SK-N-SH treated with all-trans-retinoic acid at 6 μM for 48 hours (cell line): ENCODE data around the gene DOCK2.

Experiments used
- ATAC-seq: fragments of 200-7000 bp; cut with Tn5 transposase; 3 replicates; pipeline ENCODE4 v1.9.1; 2020; ENCODE audit warnings: mild to moderate bottlenecking, moderate library complexity
- BACH2 ChIP-seq: fragments of 250-450 bp; sonication (Bioruptor Pico); IDR thresholded peaks from 2 replicates; pipeline ENCODE4 v1.9.0; 2021; ENCODE audit warnings: mild to moderate bottlenecking, borderline replicate concordance
- CSDC2 ChIP-seq: fragments of 250-450 bp; sonication (Bioruptor Pico); IDR thresholded peaks from 2 replicates; pipeline ENCODE4 v1.5.0; 2020; ENCODE audit warnings: mild to moderate bottlenecking, moderate library complexity
- CSRNP3 ChIP-seq: fragments of 250-450 bp; sonication (Bioruptor Pico); IDR thresholded peaks from 2 replicates; pipeline ENCODE4 v1.5.1; 2021; ENCODE audit warnings: mild to moderate bottlenecking, moderate library complexity
- ESRRG ChIP-seq: fragments of 250-450 bp; sonication (Bioruptor Pico); IDR thresholded peaks from 2 replicates; pipeline ENCODE4 v1.6.1; 2021; ENCODE audit warnings: mild to moderate bottlenecking
- GLIS3 ChIP-seq: fragments of 250-450 bp; sonication (Bioruptor Pico); IDR thresholded peaks from 2 replicates; pipeline ENCODE4 v1.5.0; 2020; ENCODE audit warnings: mild to moderate bottlenecking, moderate library complexity
- ISL1 ChIP-seq: fragments of 250-450 bp; sonication (Bioruptor Pico); IDR thresholded peaks from 2 replicates; pipeline ENCODE4 v2.1.2; 2022; ENCODE audit warnings: mild to moderate bottlenecking, moderate library complexity
- OSR1 ChIP-seq: fragments of 250-450 bp; sonication (Bioruptor Pico); IDR thresholded peaks from 2 replicates; pipeline ENCODE4 v1.8.0; 2022; ENCODE audit warnings: moderate library complexity, mild to moderate bottlenecking, inconsistent platforms
- PATZ1 ChIP-seq: fragments of 250-450 bp; sonication (Bioruptor Pico); IDR thresholded peaks from 2 replicates; pipeline ENCODE4 v1.8.0; 2020; ENCODE audit warnings: mild to moderate bottlenecking, moderate library complexity, borderline replicate concordance
- PPARA ChIP-seq: fragments of 250-450 bp; sonication (Bioruptor Pico); IDR thresholded peaks from 2 replicates; pipeline ENCODE4 v1.5.0; 2020; ENCODE audit warnings: mild to moderate bottlenecking, borderline replicate concordance
- RARB ChIP-seq: fragments of 250-450 bp; sonication (Bioruptor Pico); IDR thresholded peaks from 2 replicates; pipeline ENCODE4 v1.8.0; 2021; ENCODE audit warnings: mild to moderate bottlenecking, moderate library complexity
- SNAI2 ChIP-seq: fragments of 250-450 bp; sonication (Bioruptor Pico); IDR thresholded peaks from 2 replicates; pipeline ENCODE4 v1.5.0; 2020; ENCODE audit warnings: mild to moderate bottlenecking, moderate library complexity
- TCF4 ChIP-seq: fragments of 250-450 bp; sonication (Bioruptor Pico); IDR thresholded peaks from 2 replicates; pipeline ENCODE4 v1.8.0; 2021; ENCODE audit warnings: mild to moderate bottlenecking, moderate library complexity, borderline replicate concordance
- TOX ChIP-seq: fragments of 250-450 bp; sonication (Bioruptor Pico); IDR thresholded peaks from 2 replicates; pipeline ENCODE4 v1.8.0; 2021; ENCODE audit warnings: mild to moderate bottlenecking, moderate library complexity, borderline replicate concordance
- TSHZ2 ChIP-seq: fragments of 250-450 bp; sonication (Bioruptor Pico); IDR thresholded peaks from 2 replicates; pipeline ENCODE4 v1.5.0; 2020; ENCODE audit warnings: mild to moderate bottlenecking, moderate library complexity
- ZC3H10 ChIP-seq: fragments of 250-450 bp; sonication (Bioruptor Pico); IDR thresholded peaks from 2 replicates; pipeline ENCODE4 v1.5.1; 2021; ENCODE audit warnings: mild to moderate bottlenecking, moderate library complexity
- ZFP3 ChIP-seq: fragments of 250-450 bp; sonication (Bioruptor Pico); IDR thresholded peaks from 2 replicates; pipeline ENCODE4 v1.5.0; 2020; ENCODE audit warnings: mild to moderate bottlenecking, moderate library complexity
- ZFP30 ChIP-seq: fragments of 450-650 bp; formaldehyde crosslinking; IDR thresholded peaks from 2 replicates; pipeline ENCODE4 v1.5.0; 2022; ENCODE audit warnings: mild to moderate bottlenecking, moderate library complexity
- ZNF8 ChIP-seq: fragments of 450-650 bp; formaldehyde crosslinking; IDR thresholded peaks from 2 replicates; pipeline ENCODE4 v1.5.0; 2020; ENCODE audit warnings: mild to moderate bottlenecking, moderate library complexity
- TF ChIP-seq, protein P1 (sequence below): fragments of 250-450 bp; sonication (Bioruptor Pico); IDR thresholded peaks from 2 replicates; pipeline ENCODE4 v1.5.1; 2020; ENCODE audit warnings: low read depth, mild to moderate bottlenecking, moderate library complexity
- TF ChIP-seq, protein P2 (sequence below): fragments of 250-450 bp; sonication (Bioruptor Pico); IDR thresholded peaks from 2 replicates; pipeline ENCODE4 v1.8.0; 2021; ENCODE audit warnings: low read depth, mild to moderate bottlenecking, moderate library complexity, borderline replicate concordance

Gene DOCK2

DNA sequence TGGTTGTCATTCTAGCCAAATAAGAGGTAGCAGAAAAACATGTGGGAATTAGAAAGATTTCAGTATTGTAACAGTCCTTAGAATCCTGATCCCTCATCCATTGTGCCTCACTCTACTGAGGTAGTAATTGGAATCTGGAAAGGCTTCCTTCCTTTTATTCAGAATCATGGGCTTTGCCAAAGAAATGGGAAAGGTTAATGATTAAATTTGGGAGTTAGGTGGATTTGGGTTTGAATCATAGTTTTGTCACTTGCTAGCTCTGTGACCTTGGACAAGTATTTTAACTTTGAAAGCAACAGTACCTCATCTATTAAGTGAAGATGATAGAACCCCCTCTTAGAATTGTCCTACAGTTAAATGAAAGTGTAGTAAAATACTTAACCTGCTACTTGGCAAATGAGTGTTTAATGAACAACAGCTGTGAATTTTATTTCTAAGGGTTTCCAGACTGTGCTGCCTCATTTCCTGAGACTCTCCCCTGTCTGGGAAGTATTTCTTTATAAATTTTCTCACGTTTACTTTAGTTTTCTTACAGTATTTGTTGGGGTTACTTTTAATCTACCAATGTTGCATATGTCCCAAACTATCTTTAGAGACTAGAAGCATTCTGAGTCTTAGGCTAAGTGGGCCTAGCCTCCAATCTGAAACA lies 41.8 kb upstream of the DOCK2 start:
- TF ChIP-seq ZFP30 (CRISPR knock-in tag): no peak
- TF ChIP-seq ZNF8 (CRISPR knock-in tag): no peak
- TF ChIP-seq CSDC2: no peak
- TF ChIP-seq, protein P1, sequence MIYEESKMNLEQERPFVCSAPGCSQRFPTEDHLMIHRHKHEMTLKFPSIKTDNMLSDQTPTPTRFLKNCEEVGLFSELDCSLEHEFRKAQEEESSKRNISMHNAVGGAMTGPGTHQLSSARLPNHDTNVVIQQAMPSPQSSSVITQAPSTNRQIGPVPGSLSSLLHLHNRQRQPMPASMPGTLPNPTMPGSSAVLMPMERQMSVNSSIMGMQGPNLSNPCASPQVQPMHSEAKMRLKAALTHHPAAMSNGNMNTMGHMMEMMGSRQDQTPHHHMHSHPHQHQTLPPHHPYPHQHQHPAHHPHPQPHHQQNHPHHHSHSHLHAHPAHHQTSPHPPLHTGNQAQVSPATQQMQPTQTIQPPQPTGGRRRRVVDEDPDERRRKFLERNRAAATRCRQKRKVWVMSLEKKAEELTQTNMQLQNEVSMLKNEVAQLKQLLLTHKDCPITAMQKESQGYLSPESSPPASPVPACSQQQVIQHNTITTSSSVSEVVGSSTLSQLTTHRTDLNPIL (CRISPR knock-in tag): no peak
- TF ChIP-seq TOX (CRISPR knock-in tag): no peak
- TF ChIP-seq PATZ1 (CRISPR knock-in tag): no peak
- no peak for TF ChIP-seq ESRRG (CRISPR knock-in tag)
- TF ChIP-seq ISL1: no peak
- TF ChIP-seq OSR1 (CRISPR knock-in tag): no peak
- no peak for TF ChIP-seq TCF4 (CRISPR knock-in tag)
- TF ChIP-seq, protein P2, sequence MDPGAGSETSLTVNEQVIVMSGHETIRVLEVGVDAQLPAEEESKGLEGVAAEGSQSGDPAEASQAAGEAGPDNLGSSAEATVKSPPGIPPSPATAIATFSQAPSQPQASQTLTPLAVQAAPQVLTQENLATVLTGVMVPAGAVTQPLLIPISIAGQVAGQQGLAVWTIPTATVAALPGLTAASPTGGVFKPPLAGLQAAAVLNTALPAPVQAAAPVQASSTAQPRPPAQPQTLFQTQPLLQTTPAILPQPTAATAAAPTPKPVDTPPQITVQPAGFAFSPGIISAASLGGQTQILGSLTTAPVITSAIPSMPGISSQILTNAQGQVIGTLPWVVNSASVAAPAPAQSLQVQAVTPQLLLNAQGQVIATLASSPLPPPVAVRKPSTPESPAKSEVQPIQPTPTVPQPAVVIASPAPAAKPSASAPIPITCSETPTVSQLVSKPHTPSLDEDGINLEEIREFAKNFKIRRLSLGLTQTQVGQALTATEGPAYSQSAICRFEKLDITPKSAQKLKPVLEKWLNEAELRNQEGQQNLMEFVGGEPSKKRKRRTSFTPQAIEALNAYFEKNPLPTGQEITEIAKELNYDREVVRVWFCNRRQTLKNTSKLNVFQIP (CRISPR knock-in tag): no peak
- TF ChIP-seq ZFP3 (CRISPR knock-in tag): no peak
- no peak for TF ChIP-seq PPARA
- no peak for TF ChIP-seq TSHZ2 (CRISPR knock-in tag)
- TF ChIP-seq SNAI2 (CRISPR knock-in tag): no peak
- TF ChIP-seq ZC3H10 (CRISPR knock-in tag): no peak
- TF ChIP-seq RARB (CRISPR knock-in tag): no peak
- no peak for TF ChIP-seq CSRNP3 (CRISPR knock-in tag)
- ATAC-seq: peak; percentile 18; the same call in 1 of the 3 replicates

DNA sequence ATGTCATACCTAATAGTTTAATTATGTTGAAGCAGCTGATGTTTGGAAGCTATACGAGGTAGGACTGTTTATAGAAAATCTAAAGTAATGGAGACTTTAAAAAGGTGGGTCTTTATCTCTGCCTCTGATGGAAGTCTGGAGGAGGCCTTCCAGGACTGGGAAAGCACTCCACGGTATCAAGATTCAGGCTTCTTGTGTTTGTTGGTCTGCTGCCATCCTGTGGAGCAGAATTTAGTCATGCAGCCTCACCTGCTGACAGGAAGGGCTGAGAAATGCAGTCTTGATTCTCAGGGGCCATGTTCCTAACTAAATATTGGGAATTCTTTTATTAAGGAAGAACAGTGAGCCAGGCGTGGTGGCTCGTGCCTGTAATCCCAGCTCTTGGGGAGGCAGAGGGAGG lies 37.6 kb upstream of the DOCK2 start:
- ATAC-seq: no peak; the same call in 2 of the 3 replicates
- TF ChIP-seq GLIS3 (CRISPR knock-in tag) (no peak), RARB (CRISPR knock-in tag) (no peak), CSRNP3 (CRISPR knock-in tag) (no peak)
- TF ChIP-seq, all 23 proteins: peak for 0

GRCh38 chr5:169602535-169602934 lies 34.5 kb upstream of the DOCK2 start:
- peak; percentile 83 for ATAC-seq
- TF ChIP-seq PPARA: no peak
- 0 out of 2 replicates have a peak, but pooled peaks have one; percentile 32 for TF ChIP-seq ESRRG (CRISPR knock-in tag)
- 0 out of 2 replicates have a peak, but pooled peaks have one; percentile 22 for TF ChIP-seq CSRNP3 (CRISPR knock-in tag)
- peak; percentile 100 for TF ChIP-seq ISL1
- TF ChIP-seq, protein P1 (CRISPR knock-in tag): peak; percentile 76
- TF ChIP-seq PATZ1 (CRISPR knock-in tag): peak; percentile 89; the same call in 1 of the 2 replicates
- TF ChIP-seq TOX (CRISPR knock-in tag): no peak
- TF ChIP-seq ZC3H10 (CRISPR knock-in tag): peak; percentile 84
- TF ChIP-seq OSR1 (CRISPR knock-in tag): no peak
- TF ChIP-seq ZFP30 (CRISPR knock-in tag): no peak
- TF ChIP-seq BACH2: no peak
